IMR-90 (cell line): ENCODE measurements around the gene GAB1. TPM values are rescaled to one million over a fixed set of nuclear protein-coding genes. Genes with fewer than 3 reads are reported as not detected.

ENCODE experiments used
- ATAC-seq: fragments of 200-7000 bp; cut with Tn5 transposase; 2 replicates; pipeline ENCODE4 v1.9.1; 2020; ENCODE audit warnings: low read depth, mild to moderate bottlenecking, moderate library complexity
- BruUV-seq: library from RNA; stranded (reverse); fragments of 400-500 nt; replicated peaks from 2 replicates; lab custom pipeline; 2021; lab: Mats Ljungman, UMichigan
- CTCF ChIA-PET: fragments of 300-600 bp; formaldehyde crosslinking; extraction: SDS; loops from one replicate; lab custom pipeline; 2021; ENCODE audit warnings: antibody characterized with exemption; lab: Yijun Ruan, JAX
- POLR2A ChIA-PET: fragments of 300-600 bp; sonication (Branson Sonifier 250); formaldehyde crosslinking; loops from one replicate; lab custom pipeline; 2022; ENCODE audit warnings: antibody characterized with exemption; ENCODE audit not compliant: unreplicated experiment; lab: Charles Lee
- DNase-seq: peaks from one replicate; pipeline ENCODE4 v3.0.0; 2013
- H2AFZ ChIP-seq: replicated peaks from 2 replicates; pipeline ENCODE3; 2013; ENCODE audit warnings: low read length, mild to moderate bottlenecking; ENCODE audit not compliant: poor library complexity
- H2AK5ac ChIP-seq: 2 replicates; pipeline ENCODE4 v1.6.1; 2013; ENCODE audit warnings: low read depth, low read length, inconsistent platforms
- H2AK9ac ChIP-seq: replicated peaks from 2 replicates; pipeline ENCODE3; 2013; ENCODE audit warnings: mild to moderate bottlenecking, low read depth, low read length, moderate library complexity; ENCODE audit not compliant: poor library complexity
- H2BK120ac ChIP-seq: 2 replicates; pipeline ENCODE4 v1.6.1; 2013; ENCODE audit warnings: low read depth, low read length, inconsistent platforms
- H2BK15ac ChIP-seq: 3 replicates; pipeline ENCODE4 v1.6.1; 2013; ENCODE audit warnings: low read depth, low read length, inconsistent platforms
- H2BK20ac ChIP-seq: 2 replicates; pipeline ENCODE4 v1.6.1; 2013; ENCODE audit warnings: low read depth, mild to moderate bottlenecking, inconsistent platforms, low read length, moderate library complexity
- H2BK5ac ChIP-seq: 2 replicates; pipeline ENCODE4 v1.6.1; 2013; ENCODE audit warnings: mild to moderate bottlenecking, low read depth, low read length, inconsistent platforms; ENCODE audit not compliant: poor library complexity, severe bottlenecking
- H3K14ac ChIP-seq: replicated peaks from 2 replicates; pipeline ENCODE4 v1.6.1; 2013; ENCODE audit warnings: low read depth, low read length, inconsistent platforms
- H3K18ac ChIP-seq: 2 replicates; pipeline ENCODE4 v1.6.1; 2013; ENCODE audit warnings: low read depth, low read length, control low read depth
- H3K23ac ChIP-seq: 2 replicates; pipeline ENCODE4 v1.6.1; 2013; ENCODE audit warnings: low read depth, low read length, inconsistent platforms
- H3K27ac ChIP-seq: 2 replicates; pipeline ENCODE4 v1.5.1; 2013; ENCODE audit warnings: mild to moderate bottlenecking, control low read depth, low read length; ENCODE audit not compliant: insufficient read depth
- H3K27me3 ChIP-seq: 2 replicates; pipeline ENCODE4 v1.6.1; 2013; ENCODE audit warnings: low read length; ENCODE audit not compliant: control insufficient read depth, insufficient read depth
- H3K36me3 ChIP-seq: 2 replicates; pipeline ENCODE4 v1.6.1; 2013; ENCODE audit warnings: low read length, mixed read lengths; ENCODE audit not compliant: control insufficient read depth, insufficient read depth
- H3K4ac ChIP-seq: 2 replicates; pipeline ENCODE4 v1.6.1; 2013; ENCODE audit warnings: low read depth, low read length, inconsistent platforms
- H3K4me1 ChIP-seq: 2 replicates; pipeline ENCODE4 v1.6.1; 2013; ENCODE audit warnings: low read length, mixed read lengths; ENCODE audit not compliant: control insufficient read depth, insufficient read depth
- H3K4me2 ChIP-seq: 2 replicates; pipeline ENCODE4 v1.6.1; 2013; ENCODE audit warnings: low read depth, mild to moderate bottlenecking, control low read depth, low read length, moderate library complexity
- H3K4me3 ChIP-seq: 2 replicates; pipeline ENCODE4 v1.5.1; 2013; ENCODE audit warnings: low read depth, mild to moderate bottlenecking, control low read depth, low read length, moderate library complexity; ENCODE audit not compliant: insufficient read depth
- H3K56ac ChIP-seq: 2 replicates; pipeline ENCODE4 v1.6.1; 2013; ENCODE audit warnings: low read length, inconsistent platforms; ENCODE audit not compliant: insufficient read depth; ENCODE audit errors: extremely low read depth
- H3K79me1 ChIP-seq, 2 experiments: 2 replicates each; pipeline ENCODE4 v1.6.1; 2013; ENCODE audit warnings: low read length in 2 of 2, inconsistent platforms in 1 of 2, low read depth in 1 of 2
- H3K9ac ChIP-seq: 2 replicates; pipeline ENCODE4 v1.6.1; 2013; ENCODE audit warnings: low read depth, low read length, control low read depth
- H3K9me1 ChIP-seq: 2 replicates; pipeline ENCODE4 v1.6.1; 2013; ENCODE audit warnings: low read length, inconsistent platforms; ENCODE audit not compliant: insufficient read depth
- H3K9me3 ChIP-seq: 2 replicates; pipeline ENCODE4 v1.6.1; 2013; ENCODE audit warnings: low read length; ENCODE audit not compliant: control insufficient read depth, insufficient read depth
- H4K20me1 ChIP-seq: 2 replicates; pipeline ENCODE4 v1.6.1; 2013; ENCODE audit warnings: low read length, inconsistent platforms; ENCODE audit not compliant: insufficient read depth
- H4K5ac ChIP-seq: 2 replicates; pipeline ENCODE4 v1.6.1; 2013; ENCODE audit warnings: mild to moderate bottlenecking, low read depth, low read length, control low read depth
- H4K8ac ChIP-seq, 2 experiments: 2 replicates each; pipeline ENCODE4 v1.6.1; 2013; ENCODE audit warnings: low read depth in 2 of 2, low read length in 2 of 2, control low read depth in 1 of 2, inconsistent platforms in 1 of 2
- H4K91ac ChIP-seq: 2 replicates; pipeline ENCODE4 v1.6.1; 2013; ENCODE audit warnings: low read depth, low read length, inconsistent platforms; ENCODE audit not compliant: insufficient read depth
- BHLHE40 ChIP-seq: fragments of 150-350 bp; IDR thresholded peaks from 2 replicates; pipeline ENCODE4 v1.6.1; 2016; ENCODE audit warnings: mild to moderate bottlenecking, low read depth, low read length
- CEBPB ChIP-seq: IDR thresholded peaks from 2 replicates; pipeline ENCODE4 v1.6.1; 2012; ENCODE audit warnings: low read depth, low read length, improper control_type of control experiment
- FOS ChIP-seq: fragments of 150-350 bp; IDR thresholded peaks from 2 replicates; pipeline ENCODE4 v1.6.1; 2016; ENCODE audit warnings: low read depth, low read length
- MAFK ChIP-seq: IDR thresholded peaks from 2 replicates; pipeline ENCODE4 v1.6.1; 2012; ENCODE audit warnings: low read depth, low read length, improper control_type of control experiment
- MAZ ChIP-seq: IDR thresholded peaks from 2 replicates; pipeline ENCODE4 v1.6.1; 2012; ENCODE audit warnings: low read depth, mild to moderate bottlenecking, low read length, improper control_type of control experiment, moderate library complexity, borderline replicate concordance
- NFE2L2 ChIP-seq: fragments of 150-350 bp; IDR thresholded peaks from 2 replicates; pipeline ENCODE4 v1.6.1; 2016; ENCODE audit warnings: low read depth, mild to moderate bottlenecking, low read length
- POLR2A ChIP-seq: IDR thresholded peaks from 2 replicates; pipeline ENCODE4 v1.6.1; 2012; ENCODE audit warnings: mild to moderate bottlenecking, low read depth, low read length
- RAD21 ChIP-seq: IDR thresholded peaks from 2 replicates; pipeline ENCODE4 v1.6.1; 2012; ENCODE audit warnings: low read length, improper control_type of control experiment
- RCOR1 ChIP-seq: IDR thresholded peaks from 2 replicates; pipeline ENCODE4 v1.6.1; 2012; ENCODE audit warnings: mild to moderate bottlenecking, low read length, improper control_type of control experiment; ENCODE audit not compliant: insufficient replicate concordance
- SMC3 ChIP-seq: fragments of 150-350 bp; IDR thresholded peaks from 2 replicates; pipeline ENCODE4 v1.6.1; 2016; ENCODE audit warnings: low read depth, mild to moderate bottlenecking, antibody characterized with exemption, low read length, moderate library complexity
- WGBS, 2 experiments: methylation state at CpG; one replicate each; pipeline versions ENCODE4 v1.1.5 to v1.1.7; 2013; ENCODE audit warnings: missing lambda C conversion rate in 2 of 2; ENCODE audit not compliant: insufficient read length in 1 of 2; ENCODE audit errors: extremely low coverage in 2 of 2; 5-methylcytosine and 5-hydroxymethylcytosine counted together
- dilution Hi-C: fragments of 300-500 bp; cut with HindIII; formaldehyde crosslinking; loops from one replicate; pipeline ENCODE4 v1.14.3; 2018; ENCODE audit warnings: low sequenced_read_pairs; ENCODE audit not compliant: unreplicated experiment
- in situ Hi-C: fragments of 300-500 bp; cut with MboI; formaldehyde crosslinking; loops from 3 replicates; pipeline ENCODE4 v1.14.3; 2019; ENCODE audit warnings: low sequenced_read_pairs, inconsistent platforms, mixed read lengths
- intact Hi-C: fragments of 100-400 bp; cut with micrococcal nuclease; formaldehyde crosslinking; loops from 2 replicates; pipeline ENCODE4 v1.10.0; 2022
- polyA plus RNA-seq, 3 experiments: library from polyadenylated mRNA; depleted of rRNA; stranded (reverse); fragments of >200 nt; gene quantifications; 2 replicates each; pipeline ENCODE4 v1.2.3, GENCODE V29; 2012; ENCODE audit warnings: low replicate concordance in 1 of 3
- total RNA-seq: library from RNA; depleted of rRNA; stranded (reverse); fragments of >200 nt; gene quantifications from 2 replicates; pipeline ENCODE4 v1.2.3, GENCODE V29; 2012
- TF ChIP-seq, protein P1 (sequence below): fragments of 150-350 bp; IDR thresholded peaks from 2 replicates; pipeline ENCODE4 v1.6.1; 2016; ENCODE audit warnings: low read depth, mild to moderate bottlenecking, low read length, moderate library complexity, borderline replicate concordance
- TF ChIP-seq, protein P2 (sequence below): conservative IDR thresholded peaks from 2 replicates; pipeline ENCODE4 v1.5.1; 2012; ENCODE audit warnings: mild to moderate bottlenecking, low read depth, low read length, improper control_type of control experiment
- TF ChIP-seq, protein P3 (sequence below): fragments of 150-350 bp; IDR thresholded peaks from 2 replicates; pipeline ENCODE4 v1.6.1; 2017; ENCODE audit warnings: mild to moderate bottlenecking, antibody characterized with exemption, low read length, low read depth

The GAB1 gene
- total and polyA plus RNA-seq, 2 of the 4 experiments (the other 2 are of a cell fraction), result 2.8 to 12.0 TPM

DNA sequence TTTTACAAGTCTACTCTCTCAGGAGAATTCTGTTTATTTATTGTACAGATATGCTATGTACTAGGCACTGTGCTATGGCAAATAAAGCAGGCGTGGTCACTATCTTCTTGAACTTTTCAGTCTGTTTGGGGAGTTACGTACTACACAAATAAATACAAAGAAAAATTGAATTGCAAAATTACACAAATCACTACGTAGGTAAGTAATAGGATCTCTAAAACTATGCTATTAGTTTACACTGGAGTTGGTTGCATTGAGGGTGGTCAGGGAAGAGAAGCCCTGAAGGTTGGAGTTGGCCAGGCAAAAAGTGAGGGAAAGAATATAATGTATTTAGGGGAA, 75.7 kb downstream of the GAB1 start:
- BruUV-seq, result no TSS peak
- no peak overlapping the region for H2BK20ac ChIP-seq
- DNase-seq, result no peak
- H3K27ac ChIP-seq, result no peak overlapping the region
- no peak overlapping the region for H2BK5ac ChIP-seq
- intact Hi-C loops (no loop called here), in situ Hi-C loops (no loop called here), dilution Hi-C loops (no loop called here)
- no peak overlapping the region for H2AFZ ChIP-seq
- no peak overlapping the region for H2BK120ac ChIP-seq
- H3K9ac ChIP-seq, result no peak overlapping the region
- peak; percentile 37 for ATAC-seq
- no peak overlapping the region for H3K4ac ChIP-seq
- no peak overlapping the region for H3K56ac ChIP-seq
- no peak overlapping the region for H3K23ac ChIP-seq
- 0 out of 2 replicates have a peak, but pooled peaks cover 13% of the 10 kb centered on the region for H4K20me1 ChIP-seq
- H4K5ac ChIP-seq, result no peak overlapping the region
- H3K27me3 ChIP-seq, result no peaks in the 10 kb centered on the region
- peaks cover 7 to 28% of the 10 kb centered on the region in 2 experiments; a peak in 3 of 4 replicates for H3K79me1 ChIP-seq
- no peak overlapping the region for H4K91ac ChIP-seq
- peaks cover 5% of the 10 kb centered on the region; the same call in 1 of the 2 replicates for H3K4me1 ChIP-seq
- WGBS, 2 experiments, result no CpG with 5 or more reads among the region's 3 CpGs
- H3K4me3 ChIP-seq, result no peak overlapping the region
- TF ChIP-seq, protein P1, sequence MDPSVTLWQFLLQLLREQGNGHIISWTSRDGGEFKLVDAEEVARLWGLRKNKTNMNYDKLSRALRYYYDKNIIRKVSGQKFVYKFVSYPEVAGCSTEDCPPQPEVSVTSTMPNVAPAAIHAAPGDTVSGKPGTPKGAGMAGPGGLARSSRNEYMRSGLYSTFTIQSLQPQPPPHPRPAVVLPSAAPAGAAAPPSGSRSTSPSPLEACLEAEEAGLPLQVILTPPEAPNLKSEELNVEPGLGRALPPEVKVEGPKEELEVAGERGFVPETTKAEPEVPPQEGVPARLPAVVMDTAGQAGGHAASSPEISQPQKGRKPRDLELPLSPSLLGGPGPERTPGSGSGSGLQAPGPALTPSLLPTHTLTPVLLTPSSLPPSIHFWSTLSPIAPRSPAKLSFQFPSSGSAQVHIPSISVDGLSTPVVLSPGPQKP, result no peak
- TF ChIP-seq MAZ, result no peak
- TF ChIP-seq MAFK, result no peak
- TF ChIP-seq FOS, result no peak
- TF ChIP-seq, protein P2, sequence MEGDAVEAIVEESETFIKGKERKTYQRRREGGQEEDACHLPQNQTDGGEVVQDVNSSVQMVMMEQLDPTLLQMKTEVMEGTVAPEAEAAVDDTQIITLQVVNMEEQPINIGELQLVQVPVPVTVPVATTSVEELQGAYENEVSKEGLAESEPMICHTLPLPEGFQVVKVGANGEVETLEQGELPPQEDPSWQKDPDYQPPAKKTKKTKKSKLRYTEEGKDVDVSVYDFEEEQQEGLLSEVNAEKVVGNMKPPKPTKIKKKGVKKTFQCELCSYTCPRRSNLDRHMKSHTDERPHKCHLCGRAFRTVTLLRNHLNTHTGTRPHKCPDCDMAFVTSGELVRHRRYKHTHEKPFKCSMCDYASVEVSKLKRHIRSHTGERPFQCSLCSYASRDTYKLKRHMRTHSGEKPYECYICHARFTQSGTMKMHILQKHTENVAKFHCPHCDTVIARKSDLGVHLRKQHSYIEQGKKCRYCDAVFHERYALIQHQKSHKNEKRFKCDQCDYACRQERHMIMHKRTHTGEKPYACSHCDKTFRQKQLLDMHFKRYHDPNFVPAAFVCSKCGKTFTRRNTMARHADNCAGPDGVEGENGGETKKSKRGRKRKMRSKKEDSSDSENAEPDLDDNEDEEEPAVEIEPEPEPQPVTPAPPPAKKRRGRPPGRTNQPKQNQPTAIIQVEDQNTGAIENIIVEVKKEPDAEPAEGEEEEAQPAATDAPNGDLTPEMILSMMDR, result no peak
- no peak for TF ChIP-seq POLR2A
- no peak for TF ChIP-seq NFE2L2
- TF ChIP-seq RCOR1, result no peak
- no peak for TF ChIP-seq CEBPB
- no peak for TF ChIP-seq SMC3
- no peak for TF ChIP-seq RAD21
- no peak for TF ChIP-seq BHLHE40
- TF ChIP-seq, protein P3, sequence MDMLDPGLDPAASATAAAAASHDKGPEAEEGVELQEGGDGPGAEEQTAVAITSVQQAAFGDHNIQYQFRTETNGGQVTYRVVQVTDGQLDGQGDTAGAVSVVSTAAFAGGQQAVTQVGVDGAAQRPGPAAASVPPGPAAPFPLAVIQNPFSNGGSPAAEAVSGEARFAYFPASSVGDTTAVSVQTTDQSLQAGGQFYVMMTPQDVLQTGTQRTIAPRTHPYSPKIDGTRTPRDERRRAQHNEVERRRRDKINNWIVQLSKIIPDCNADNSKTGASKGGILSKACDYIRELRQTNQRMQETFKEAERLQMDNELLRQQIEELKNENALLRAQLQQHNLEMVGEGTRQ, result no peak
- H3K14ac ChIP-seq, result no peak overlapping the region
- ChIA-PET POLR2A (no interaction called here), CTCF (no interaction called here)
- no peaks in the 10 kb centered on the region for H3K9me3 ChIP-seq
- H2AK5ac ChIP-seq, result no peak overlapping the region
- no peak overlapping the region for H2BK15ac ChIP-seq
- H3K4me2 ChIP-seq, result no peak overlapping the region
- H3K36me3 ChIP-seq, result peaks cover 3% of the 10 kb centered on the region; the same call in 1 of the 2 replicates
- H2AK9ac ChIP-seq, result no peak overlapping the region
- no peak overlapping the region for H3K18ac ChIP-seq
- H3K9me1 ChIP-seq, result no peaks in the 10 kb centered on the region
- H4K8ac ChIP-seq, result no peak overlapping the region
